ENCODE results near the gene PEX26. TPM values are rescaled to one million over a fixed set of nuclear protein-coding genes. Genes with fewer than 3 reads are reported as not detected.
"Not testable (repeated sequence)": the region's sequence is repeated elsewhere in the genome, so short reads cannot be mapped to it uniquely, and the experiment has no call there.

Gene PEX26
- total RNA-seq, 1 donor from 2014 or later: 25.9 TPM

DNA sequence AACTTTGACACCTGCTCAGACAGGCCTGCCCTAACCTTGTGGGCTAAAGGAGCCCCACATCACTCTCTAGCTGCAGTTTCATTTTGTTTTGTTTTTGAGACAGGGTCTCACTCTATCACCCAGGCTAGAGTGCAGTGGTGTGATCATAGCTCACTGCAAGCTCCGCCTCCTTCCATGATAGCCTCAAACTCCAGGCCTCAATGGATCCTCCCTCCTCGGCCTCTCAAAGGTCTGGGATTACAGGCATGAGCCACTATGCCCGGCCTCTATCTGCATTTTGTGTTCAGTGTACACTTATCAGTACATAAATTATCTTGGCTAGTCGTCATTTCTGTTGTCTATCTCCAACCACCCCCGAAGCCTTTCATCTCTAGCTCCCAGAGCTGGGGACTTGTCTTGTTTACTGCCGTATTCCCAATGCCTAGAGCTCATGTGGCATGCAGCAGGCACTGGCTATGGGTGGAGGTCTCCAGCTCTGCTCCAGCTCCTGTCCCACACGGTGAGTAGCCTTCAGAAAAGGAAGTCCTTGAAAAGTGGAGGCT lies 22.1 kb upstream of the PEX26 start:
- intact Hi-C loops (cut with DNase I): no loop called here
- DNase-seq (ENCODE audit: low spot score): no peak
- no peak for ATAC-seq

DNA sequence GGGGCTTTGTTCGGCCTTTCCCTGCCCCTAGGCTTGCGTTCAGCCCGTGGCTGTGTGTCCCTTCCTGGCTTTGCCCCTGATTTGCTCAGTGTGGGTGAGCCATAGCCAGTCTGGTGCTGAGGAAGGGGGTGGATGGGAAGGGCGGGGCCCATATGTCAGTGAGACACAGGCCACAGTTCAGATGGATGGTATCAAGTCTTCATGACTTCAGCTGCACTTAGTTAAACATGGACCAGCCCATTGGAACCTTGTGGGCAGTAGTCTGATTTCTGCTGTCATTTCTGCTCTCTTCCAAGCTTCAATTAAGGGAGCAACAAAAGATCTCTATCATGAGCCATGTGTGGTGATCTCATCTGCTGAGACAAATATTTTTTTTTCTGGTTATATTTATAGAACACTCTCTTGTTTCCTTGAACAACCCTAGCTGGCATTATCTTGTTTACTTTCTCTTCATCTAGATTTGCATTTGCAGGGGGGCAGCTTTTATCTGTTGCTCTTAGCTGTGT lies 21.6 kb upstream of the PEX26 start:
- DNase-seq (ENCODE audit: low spot score): no peak
- intact Hi-C loops (cut with DNase I): no loop called here
- ATAC-seq: peak; percentile 74

DNA sequence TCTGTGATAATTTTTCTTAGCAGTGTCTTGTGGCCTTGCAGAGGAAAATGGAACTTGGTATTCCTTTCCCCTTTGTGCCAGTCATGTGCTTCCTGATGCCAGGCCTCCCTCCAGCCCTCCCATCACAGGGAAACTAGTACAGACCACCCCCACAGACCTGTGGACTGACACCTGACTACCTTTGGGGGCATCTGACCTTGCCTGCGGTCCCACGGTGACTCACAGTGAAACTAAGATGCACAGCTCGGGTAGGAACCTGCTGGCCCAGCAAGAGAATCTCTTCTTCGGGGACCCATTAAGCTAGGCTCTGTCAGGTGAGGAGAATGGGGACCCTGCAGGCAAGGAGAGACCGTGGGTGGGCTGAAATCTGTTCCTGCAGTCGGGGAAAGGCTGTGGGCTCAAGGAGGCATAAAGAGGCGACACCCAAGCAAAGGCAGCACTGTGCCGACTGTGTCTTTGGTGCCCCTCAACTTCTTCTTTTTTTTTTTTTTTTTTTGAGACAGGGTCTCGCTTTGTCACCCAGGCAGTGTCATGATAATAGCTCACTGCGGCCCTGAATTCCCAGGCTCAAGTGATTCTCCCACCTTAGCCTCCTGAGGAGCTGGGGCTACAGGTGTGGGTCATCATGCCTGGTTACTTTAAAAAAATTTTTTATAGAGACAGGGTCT lies 20.8 kb upstream of the PEX26 start:
- DNase-seq (ENCODE audit: low spot score) (no peak), ATAC-seq (peak; percentile 14)
- intact Hi-C loops (cut with DNase I): no loop called here

DNA sequence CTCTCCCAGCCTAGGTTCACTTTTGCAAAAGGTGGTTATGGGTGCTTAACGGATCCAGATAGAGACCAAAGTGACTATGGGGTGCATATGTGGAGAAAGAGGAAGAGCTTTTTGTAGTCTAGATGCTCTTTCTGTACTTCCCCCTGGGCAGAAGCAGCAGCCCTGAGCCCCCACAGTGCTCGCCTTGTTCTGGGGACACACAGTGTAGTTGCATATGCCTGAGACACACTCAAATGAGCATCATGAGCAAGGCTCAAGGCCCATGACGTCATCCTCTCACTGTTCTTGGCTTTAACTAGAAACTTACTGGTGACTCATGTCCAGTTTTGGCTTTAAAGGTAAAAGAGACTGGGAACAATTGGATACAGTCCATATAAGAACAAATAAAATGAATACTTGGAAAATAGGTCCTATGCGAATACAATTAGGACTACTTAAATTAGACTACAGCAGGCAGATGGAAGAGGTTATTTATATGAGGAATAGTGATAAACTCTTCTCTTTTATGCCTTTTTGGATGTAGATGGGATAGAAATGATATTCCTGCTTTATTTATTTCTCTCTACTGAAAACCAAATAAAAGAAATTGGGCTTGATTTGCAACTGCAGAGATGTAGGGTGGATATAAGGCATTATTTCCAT lies 20.1 kb upstream of the PEX26 start:
- peak; percentile 93 for ATAC-seq
- intact Hi-C loops (cut with DNase I): no loop called here
- DNase-seq (ENCODE audit: low spot score): peak; percentile 82

DNA sequence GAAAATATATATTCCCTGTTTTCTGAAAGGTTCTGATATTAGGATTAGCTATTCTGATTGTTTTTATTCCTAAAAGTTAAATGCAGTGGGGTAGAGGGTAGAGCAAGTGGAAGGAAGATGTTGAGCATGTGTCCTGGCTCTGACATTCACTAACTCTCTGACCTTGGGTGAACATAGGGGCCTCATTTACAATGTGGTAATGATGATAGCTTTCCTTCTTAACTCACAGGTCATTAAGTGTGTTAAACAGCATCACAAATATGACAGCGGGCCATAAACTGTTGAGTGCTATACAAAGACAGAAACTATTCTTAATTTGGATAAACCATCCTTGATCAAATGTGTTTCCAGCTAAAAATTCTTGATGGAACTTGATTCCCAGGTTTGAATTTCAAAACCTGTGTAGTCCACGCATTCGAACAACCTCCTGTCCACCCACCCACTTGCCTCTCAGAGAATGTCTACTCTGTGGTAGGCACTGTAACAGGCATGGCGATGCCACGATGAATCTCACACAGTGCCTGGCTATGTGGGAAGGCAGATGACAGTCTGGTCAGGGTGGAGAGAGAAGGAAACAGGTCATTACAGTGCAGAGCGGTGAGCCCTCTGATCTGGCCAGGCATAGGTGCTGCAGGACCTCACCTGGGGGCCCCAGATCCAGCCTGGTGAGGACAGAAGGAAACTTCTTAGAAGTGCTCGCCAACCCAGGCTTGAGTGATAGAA lies 19.3 kb upstream of the PEX26 start:
- ATAC-seq (no peak), DNase-seq (ENCODE audit: low spot score) (no peak)
- intact Hi-C loops (cut with DNase I): no loop called here

DNA sequence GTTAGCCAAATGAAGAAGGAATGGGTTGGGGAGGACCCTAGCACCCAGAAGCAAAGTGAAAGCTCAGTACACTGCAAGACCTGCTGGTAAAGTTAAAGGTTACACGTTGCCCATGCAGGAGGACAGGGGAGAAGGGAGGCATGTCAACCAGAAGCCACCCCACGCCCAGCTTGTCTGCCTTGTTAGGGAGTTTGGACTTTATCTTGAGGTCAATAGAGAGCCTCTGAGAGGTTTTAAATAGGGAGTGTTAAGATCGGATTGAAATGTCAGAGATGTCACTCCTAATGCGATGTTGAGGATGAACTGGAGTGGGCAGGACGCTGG lies 18.7 kb upstream of the PEX26 start:
- no peak for ATAC-seq
- no peak for DNase-seq (ENCODE audit: low spot score)
- intact Hi-C loops (cut with DNase I): no loop called here

DNA sequence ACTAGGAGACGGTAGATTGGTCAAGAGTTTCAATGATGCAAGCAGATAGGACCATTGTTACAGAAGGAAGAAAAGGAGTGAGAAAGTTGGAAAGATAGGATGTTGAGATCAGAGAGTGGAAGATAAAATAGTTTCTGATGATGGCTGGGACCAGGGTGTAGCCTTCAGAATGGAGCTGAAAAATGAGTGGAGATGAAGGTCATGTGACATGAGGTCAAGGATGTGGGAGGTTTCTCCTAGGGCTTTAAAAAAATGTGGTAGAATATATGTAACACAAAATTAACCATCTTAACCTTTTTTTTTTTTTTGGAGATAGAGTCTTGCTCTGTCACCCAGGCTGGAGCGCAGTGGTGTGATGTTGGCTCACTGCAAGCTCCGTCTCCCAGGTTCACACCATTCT lies 18.3 kb upstream of the PEX26 start:
- ATAC-seq (no peak), DNase-seq (ENCODE audit: low spot score) (no peak)
- intact Hi-C loops (cut with DNase I): no loop called here

DNA sequence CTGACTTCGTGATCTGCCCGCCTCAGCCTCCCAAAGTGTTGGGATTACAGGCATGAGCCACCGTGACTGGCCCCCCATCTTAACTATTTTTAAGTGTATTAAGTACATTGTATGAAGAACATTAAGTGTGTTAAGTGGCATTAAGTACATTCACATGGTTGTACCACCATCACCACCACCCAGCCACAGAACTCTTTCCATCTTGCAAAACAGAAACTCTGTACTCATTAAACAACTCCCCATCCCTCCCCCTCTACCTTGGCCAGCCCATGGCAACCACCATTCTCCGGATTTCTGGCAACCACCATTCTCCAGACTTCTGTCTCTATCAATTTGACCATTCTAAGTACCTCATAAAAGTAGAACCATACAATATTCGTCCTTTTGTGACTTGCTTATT lies 17.8 kb upstream of the PEX26 start:
- no peak for DNase-seq (ENCODE audit: low spot score)
- intact Hi-C loops (cut with DNase I): no loop called here
- no peak for ATAC-seq

DNA sequence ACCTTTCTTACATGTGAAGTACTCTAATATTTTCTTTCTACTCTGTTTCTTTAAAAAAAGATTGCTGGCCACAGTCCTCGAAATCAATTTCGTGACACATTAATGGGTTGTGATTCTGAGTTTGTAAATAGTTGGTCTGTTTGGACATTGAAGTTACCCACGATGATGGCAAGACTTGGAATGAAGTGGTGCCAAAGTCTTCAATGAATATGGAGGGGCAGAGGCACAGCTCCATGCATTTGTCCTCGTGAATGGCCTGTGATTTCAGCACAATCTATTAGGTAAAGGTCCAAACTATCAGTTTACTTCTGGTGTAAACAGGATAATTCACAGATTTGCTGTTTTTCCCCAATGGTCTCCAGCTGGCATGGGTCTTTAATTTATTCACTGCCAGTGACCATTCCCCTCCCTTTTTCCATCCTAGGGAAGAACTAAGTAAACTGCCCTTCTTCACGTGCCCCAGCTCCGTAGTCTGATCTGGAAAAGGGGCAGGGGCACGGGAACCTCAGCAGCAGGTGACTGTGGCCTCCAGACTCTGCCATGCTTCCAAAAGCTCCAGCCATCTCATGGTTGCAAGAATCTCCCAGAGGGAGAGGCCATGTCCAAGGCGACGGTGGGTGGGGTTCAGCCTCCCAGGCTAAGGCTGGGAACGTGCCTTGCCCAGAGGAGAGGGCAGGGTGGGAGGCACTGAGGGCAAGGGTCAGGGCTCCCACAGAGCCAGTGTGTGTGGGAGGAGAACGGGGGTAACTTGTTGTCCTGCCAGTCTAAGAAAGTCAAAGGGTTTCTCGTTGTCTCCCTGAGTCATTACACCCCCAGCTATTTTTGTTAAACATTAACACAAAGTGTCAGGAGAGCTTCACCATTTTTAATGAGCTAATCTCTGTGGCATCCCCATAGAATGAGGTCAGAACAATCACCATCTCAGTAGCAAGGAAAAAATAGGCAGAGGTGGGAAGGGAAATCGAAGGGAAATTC lies 16.9 kb upstream of the PEX26 start:
- DNase-seq (ENCODE audit: low spot score): no peak
- intact Hi-C loops (cut with DNase I): no loop called here
- no peak for ATAC-seq

DNA sequence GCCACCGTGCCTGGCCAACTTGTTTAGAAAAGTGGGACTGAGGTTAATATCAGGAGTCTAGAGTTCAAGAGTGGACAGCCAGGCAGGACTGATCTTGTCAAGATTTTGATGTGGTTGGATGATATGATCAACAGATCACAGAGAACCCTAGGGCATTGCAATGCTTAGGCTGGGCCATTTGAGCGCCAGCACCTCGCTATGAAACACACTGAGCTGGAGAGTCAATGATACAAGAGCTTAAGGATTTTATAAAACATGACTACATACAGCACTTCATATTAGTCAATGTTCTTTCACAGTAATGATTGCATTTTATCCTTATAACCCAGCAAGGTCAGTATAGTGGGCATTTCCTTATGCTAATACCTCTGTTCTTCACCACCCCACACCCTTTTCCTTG lies 15.4 kb upstream of the PEX26 start:
- DNase-seq (ENCODE audit: low spot score): no peak

DNA sequence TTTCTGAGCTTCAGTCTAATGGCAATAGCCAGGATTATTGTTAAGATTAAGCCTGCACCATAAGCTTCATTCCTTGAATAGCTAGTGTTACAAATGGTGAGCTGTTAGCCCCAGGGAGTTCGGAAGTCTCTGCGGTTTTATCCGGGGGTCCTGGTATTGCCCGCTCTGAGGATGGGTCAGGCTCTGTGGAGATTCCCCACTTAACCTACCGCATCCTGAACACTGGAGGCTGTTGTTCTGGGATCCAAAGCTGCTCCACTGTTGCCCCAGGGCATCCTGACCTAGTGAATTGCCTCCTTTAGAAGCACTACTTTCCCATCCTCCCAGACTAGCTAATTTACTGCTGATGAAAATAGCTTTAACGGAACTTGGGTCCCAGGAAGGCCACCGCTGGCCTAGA lies 14.5 kb upstream of the PEX26 start:
- DNase-seq (ENCODE audit: low spot score) (no peak), ATAC-seq (no peak)
- intact Hi-C loops (cut with DNase I): no loop called here

More for the DNA sequence above, 15.4 kb upstream of the PEX26 start:
- intact Hi-C loops (cut with DNase I): no loop called here
- ATAC-seq: no peak

DNA sequence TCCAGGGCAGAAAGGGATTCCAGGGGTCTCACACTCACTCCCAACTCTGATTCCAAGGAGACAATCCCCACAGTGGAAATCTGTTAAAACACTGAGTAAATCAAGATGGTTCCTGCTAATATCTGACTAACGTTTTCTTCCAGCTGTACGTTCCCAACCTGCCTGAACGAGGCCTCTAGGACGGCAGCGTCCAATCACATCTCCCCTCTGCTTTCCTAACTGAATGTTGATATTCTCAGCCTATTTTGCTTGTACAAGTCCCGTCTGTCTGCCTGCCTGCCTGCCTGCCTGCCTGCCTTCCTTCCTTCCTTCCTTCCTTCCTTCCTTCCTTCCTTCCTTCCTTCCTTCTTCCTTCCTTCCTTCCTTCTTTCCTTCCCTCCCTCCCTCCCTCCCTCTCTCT lies 14.1 kb upstream of the PEX26 start:
- DNase-seq (ENCODE audit: low spot score); ATAC-seq; intact Hi-C loops (cut with DNase I): not testable (repeated sequence)

DNA sequence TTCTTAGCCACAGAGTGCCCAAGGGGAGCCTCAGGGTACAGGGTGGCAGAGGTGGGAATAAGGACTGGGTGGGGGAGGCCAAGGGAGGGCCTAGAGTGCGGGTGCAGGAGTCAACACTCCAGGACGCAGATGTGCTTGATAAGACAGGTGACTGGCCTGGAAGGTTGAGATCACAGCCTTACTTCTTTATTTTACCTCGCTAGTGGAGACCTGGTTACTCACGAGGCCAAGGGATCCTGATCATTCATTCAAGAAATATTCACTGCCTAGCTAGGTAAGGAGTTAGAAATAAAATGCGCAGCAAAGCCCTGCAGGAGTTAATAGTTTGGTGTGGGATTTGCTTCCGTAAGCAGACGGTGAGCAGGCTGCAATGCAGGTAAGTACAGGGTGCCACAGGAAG lies 13.2 kb upstream of the PEX26 start:
- ATAC-seq (no peak), DNase-seq (ENCODE audit: low spot score) (no peak)
- intact Hi-C loops (cut with DNase I): no loop called here

DNA sequence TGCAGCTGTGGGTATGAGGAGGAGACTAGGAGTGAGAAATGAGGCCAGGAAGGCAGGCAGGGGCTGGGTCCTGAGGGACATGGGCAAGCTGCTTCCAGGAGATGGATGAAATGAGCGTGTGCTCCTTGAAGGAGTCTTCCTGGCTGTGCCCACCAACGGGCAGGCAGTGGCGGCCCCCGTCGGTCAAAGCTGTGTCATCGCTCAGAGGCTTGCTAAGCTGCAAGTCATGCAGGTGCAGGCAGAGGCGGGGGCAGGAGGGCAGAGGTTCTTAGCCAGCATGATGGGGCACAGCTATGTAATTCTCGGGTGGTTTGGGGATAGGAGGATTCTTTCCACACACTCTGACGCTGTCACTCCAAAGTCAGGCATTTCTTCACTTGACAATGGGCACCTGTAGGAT lies 12.5 kb upstream of the PEX26 start:
- ATAC-seq: no peak
- intact Hi-C loops (cut with DNase I): no loop called here
- DNase-seq (ENCODE audit: low spot score): no peak

DNA sequence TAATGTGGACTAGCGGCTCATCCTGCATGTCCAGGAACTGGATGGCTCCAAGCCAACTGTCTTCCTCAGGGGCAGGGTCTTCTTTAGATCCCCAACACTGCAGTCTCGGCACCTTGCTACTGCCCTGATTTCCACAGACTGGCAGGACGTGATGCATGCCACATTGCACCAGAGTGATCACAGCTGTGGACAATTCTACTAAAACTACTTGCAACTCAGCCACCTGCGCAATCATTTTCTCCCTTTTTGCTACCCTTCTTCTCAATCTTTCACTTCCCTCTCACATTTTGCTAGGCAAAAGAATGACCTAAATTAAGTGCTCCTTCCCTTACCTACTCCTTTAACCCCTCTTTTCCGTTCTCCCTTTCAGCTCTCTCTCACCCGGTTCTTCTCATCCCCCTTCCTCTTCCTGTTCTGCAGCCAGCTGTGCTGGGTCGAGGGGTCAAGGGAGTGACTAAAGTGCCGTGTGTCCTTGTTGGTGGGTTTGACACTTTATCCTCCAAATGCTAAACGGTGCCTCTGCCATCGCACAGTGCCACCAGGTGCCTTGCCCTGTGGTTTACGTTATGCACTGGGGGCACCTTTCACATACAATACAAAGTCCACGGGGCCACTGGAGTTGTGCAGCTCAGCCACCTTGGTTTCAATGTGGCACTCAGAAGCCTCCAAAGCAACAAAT lies 11.5 kb upstream of the PEX26 start:
- intact Hi-C loops (cut with DNase I): no loop called here
- no peak for ATAC-seq
- no peak for DNase-seq (ENCODE audit: low spot score)

DNA sequence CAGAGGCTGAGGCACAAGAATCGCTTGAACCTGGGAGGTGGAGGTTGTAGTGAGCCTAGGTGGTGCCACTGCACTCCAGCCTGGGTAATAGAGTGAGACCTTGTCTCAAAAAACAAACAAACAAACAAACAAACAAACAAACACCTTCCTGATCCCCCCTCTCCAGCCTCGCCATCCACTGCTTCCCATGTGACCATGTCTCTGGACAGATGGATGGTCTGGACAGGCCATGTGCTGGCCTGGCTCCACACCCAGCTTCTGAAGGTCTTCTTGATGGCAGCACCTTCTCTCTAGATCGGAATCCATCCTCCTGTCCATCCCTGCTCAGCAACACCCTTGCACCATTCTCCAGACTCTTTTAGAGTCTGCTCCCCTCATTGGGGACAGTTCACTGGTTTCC lies 10.7 kb upstream of the PEX26 start:
- ATAC-seq (no peak), DNase-seq (ENCODE audit: low spot score) (no peak)
- intact Hi-C loops (cut with DNase I): no loop called here

DNA sequence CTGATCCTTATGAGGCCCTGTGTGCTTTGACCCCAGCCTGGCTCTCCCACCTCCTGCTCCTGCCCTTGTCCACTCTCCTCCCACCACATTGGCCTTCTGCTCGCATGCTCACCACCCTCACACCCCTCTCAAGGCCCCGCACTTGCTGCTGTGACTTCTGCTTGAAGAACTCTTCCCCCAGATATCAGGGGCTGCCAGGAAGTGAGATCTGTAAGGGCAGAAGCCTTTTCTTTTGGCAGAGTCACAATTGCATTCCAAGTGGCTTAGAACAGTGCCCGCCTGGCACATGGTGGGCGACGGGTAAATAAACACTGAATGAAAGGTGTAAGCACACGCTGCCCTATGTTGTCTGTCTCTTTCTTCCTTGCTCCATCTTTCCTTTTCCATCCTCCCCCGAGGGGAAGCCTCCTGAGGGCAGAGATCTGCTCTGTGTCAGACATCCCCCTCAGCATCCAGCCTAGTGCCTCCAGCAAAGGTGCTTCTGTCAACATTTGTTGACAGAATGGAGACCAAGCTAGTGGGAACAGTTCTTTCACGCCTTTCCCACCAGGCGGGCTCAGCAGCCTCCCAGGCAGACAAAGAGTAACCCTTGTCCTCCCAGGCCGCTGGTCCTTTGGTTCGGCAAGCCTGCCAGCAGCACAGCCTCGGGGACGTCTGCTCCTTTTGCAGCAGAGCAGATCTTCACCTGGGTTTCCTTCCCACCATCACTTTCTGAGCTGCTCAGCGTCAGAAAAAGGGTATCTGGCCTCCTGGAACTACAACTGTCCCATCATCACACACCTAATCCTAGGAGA lies 10.0 kb upstream of the PEX26 start:
- intact Hi-C loops (cut with DNase I): no loop called here
- no peak for DNase-seq (ENCODE audit: low spot score)
- ATAC-seq: peak; percentile 44

All from sciatic nerve (tissue), 2 donors.